DND-41 (cell line): ENCODE results near the gene SYT6.
A peak's percentile ranks its signal among the peaks of the same experiment; 100 is the strongest.

Experiments
- ATAC-seq: fragments of 200-7000 bp; cut with Tn5 transposase; 3 replicates; pipeline ENCODE4 v1.9.1; 2021; ENCODE audit warnings: low read depth; ENCODE audit not compliant: insufficient read depth
- DNase-seq: peaks from one replicate; pipeline ENCODE4 v3.0.0-alpha.2; 2020
- H2AFZ ChIP-seq: 2 replicates; pipeline ENCODE4 v1.6.0; 2012; ENCODE audit warnings: low read depth, low read length
- H3K27ac ChIP-seq: 2 replicates; pipeline ENCODE4 v1.5.1; 2012; ENCODE audit warnings: low read length, inconsistent platforms
- H3K27me3 ChIP-seq: fragments of 200-600 bp; sonication (generic); 2 replicates; pipeline ENCODE4 v1.6.0; 2012; ENCODE audit warnings: low read length, mild to moderate bottlenecking, inconsistent platforms; ENCODE audit not compliant: insufficient read depth, poor library complexity
- H3K36me3 ChIP-seq: 2 replicates; pipeline ENCODE4 v1.5.1; 2012; ENCODE audit warnings: low read length, inconsistent platforms; ENCODE audit not compliant: insufficient read depth
- H3K4me1 ChIP-seq: 2 replicates; pipeline ENCODE4 v1.5.1; 2012; ENCODE audit warnings: mild to moderate bottlenecking, low read length; ENCODE audit not compliant: insufficient read depth
- H3K4me2 ChIP-seq: 2 replicates; pipeline ENCODE4 v1.6.0; 2012; ENCODE audit warnings: mild to moderate bottlenecking, moderate library complexity, low read length, inconsistent platforms; ENCODE audit not compliant: insufficient read depth
- H3K4me3 ChIP-seq, 2 experiments: fragments of 200-600 bp in 1 of 2; shearing (Covaris generic) in 1 of 2; 2 replicates each; pipeline ENCODE4 v1.5.1; 2012 to 2016; ENCODE audit warnings: inconsistent platforms in 2 of 2, low read length in 2 of 2, mild to moderate bottlenecking in 2 of 2, low read depth in 1 of 2, moderate library complexity in 1 of 2
- H3K79me2 ChIP-seq: 2 replicates; pipeline ENCODE4 v1.6.0; 2012; ENCODE audit warnings: low read length, inconsistent platforms; ENCODE audit not compliant: insufficient read depth
- H3K9ac ChIP-seq: 2 replicates; pipeline ENCODE4 v1.6.0; 2012; ENCODE audit warnings: low read depth, mild to moderate bottlenecking, inconsistent platforms, low read length, moderate library complexity
- H3K9me3 ChIP-seq: 2 replicates; pipeline ENCODE4 v1.5.1; 2012; ENCODE audit warnings: low read length, moderate library complexity, mild to moderate bottlenecking, inconsistent platforms; ENCODE audit not compliant: insufficient read depth, severe bottlenecking
- H4K20me1 ChIP-seq: 2 replicates; pipeline ENCODE4 v1.6.0; 2012; ENCODE audit warnings: low read length; ENCODE audit not compliant: insufficient read depth
- EZH2 ChIP-seq: IDR thresholded peaks from 3 replicates; pipeline ENCODE4 v1.6.1; 2012; ENCODE audit warnings: borderline replicate concordance, low read depth, mild to moderate bottlenecking, moderate library complexity, low read length, inconsistent platforms; ENCODE audit not compliant: severe bottlenecking
- TF ChIP-seq, protein P1 (sequence below): IDR thresholded peaks from 2 replicates; pipeline ENCODE4 v1.5.1; 2012; ENCODE audit warnings: borderline replicate concordance, low read length, moderate library complexity, mild to moderate bottlenecking; ENCODE audit not compliant: poor library complexity, severe bottlenecking; ENCODE audit errors: extremely low read depth

Gene SYT6

DNA sequence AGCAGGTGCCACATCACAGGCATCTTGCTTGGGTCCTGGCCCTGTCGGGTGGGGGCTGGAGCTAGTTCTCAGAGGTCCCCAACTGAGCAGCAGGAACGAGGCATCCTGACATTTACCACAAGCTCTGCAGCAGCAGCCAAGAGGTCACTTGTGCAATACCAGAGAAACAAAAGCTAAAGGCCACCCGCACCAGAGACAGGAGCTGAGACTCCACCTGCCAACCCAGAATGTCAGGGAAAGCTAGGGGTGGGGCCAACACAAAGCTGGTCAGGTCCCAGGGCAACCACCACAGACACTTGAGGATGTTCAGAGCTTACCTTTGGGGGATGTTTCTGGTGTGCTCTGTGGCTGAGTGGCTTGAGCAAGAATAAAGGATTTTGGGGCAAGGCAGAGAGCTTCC, 13.6 kb upstream of the SYT6 start:
- no peak overlapping the region for H3K27ac ChIP-seq
- H3K4me3 ChIP-seq, result no peak overlapping the region
- H3K79me2 ChIP-seq, result no peaks in the 10 kb centered on the region
- DNase-seq, result no peak
- H3K4me1 ChIP-seq, result no peaks in the 10 kb centered on the region
- TF ChIP-seq, protein P1, sequence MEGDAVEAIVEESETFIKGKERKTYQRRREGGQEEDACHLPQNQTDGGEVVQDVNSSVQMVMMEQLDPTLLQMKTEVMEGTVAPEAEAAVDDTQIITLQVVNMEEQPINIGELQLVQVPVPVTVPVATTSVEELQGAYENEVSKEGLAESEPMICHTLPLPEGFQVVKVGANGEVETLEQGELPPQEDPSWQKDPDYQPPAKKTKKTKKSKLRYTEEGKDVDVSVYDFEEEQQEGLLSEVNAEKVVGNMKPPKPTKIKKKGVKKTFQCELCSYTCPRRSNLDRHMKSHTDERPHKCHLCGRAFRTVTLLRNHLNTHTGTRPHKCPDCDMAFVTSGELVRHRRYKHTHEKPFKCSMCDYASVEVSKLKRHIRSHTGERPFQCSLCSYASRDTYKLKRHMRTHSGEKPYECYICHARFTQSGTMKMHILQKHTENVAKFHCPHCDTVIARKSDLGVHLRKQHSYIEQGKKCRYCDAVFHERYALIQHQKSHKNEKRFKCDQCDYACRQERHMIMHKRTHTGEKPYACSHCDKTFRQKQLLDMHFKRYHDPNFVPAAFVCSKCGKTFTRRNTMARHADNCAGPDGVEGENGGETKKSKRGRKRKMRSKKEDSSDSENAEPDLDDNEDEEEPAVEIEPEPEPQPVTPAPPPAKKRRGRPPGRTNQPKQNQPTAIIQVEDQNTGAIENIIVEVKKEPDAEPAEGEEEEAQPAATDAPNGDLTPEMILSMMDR, result no peak
- no peak for TF ChIP-seq EZH2
- no peak overlapping the region for H3K4me2 ChIP-seq
- no peaks in the 10 kb centered on the region for H3K36me3 ChIP-seq
- no peak overlapping the region for H3K9ac ChIP-seq
- H3K27me3 ChIP-seq, result no peaks in the 10 kb centered on the region
- no peaks in the 10 kb centered on the region for H3K9me3 ChIP-seq
- H2AFZ ChIP-seq, result no peak overlapping the region
- no peaks in the 10 kb centered on the region for H4K20me1 ChIP-seq
- ATAC-seq, result 0 out of 3 replicates have a peak, but pooled peaks have one; percentile 31

DNA sequence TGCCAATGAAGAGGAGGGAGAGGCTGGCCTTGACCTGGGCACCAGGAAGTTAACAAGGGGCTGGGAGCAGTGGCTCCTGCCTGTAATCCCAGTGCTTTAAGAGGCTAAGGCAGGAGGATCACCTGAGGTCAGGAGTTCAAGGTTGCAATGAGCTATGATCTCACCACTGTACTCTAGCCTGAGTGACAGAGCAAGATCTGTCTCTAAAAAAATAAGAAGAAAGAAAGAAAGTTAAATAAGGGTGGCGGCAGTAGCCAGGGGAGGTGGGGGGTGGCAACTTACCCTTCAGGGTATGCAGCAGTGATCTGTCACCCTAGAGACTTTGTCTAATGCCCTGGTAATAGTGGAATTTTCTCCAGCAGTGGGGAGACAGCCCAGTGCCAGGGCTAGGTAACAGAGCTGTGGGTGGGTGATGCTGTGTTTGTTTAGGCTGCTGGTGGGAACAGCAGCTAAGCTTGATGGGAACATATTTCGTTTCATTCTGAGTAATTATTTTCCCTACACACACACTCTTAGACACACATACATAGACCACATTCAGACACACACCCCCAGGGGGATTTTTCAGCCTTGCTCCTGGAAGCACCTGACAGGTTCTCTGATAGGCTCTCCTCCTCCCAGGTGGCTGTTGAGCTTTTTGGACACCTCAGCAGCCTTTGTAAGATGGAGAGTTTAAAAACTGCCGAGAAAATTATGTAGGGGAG, 11.3 kb upstream of the SYT6 start:
- no peaks in the 10 kb centered on the region for H3K27me3 ChIP-seq
- no peaks in the 10 kb centered on the region for H3K4me1 ChIP-seq
- no peak overlapping the region for H3K4me2 ChIP-seq
- no peak overlapping the region for H3K4me3 ChIP-seq
- no peak overlapping the region for H2AFZ ChIP-seq
- no peak for DNase-seq
- H3K9ac ChIP-seq, result no peak overlapping the region
- no peak overlapping the region for H3K27ac ChIP-seq
- no peaks in the 10 kb centered on the region for H4K20me1 ChIP-seq
- no peaks in the 10 kb centered on the region for H3K9me3 ChIP-seq
- TF ChIP-seq, protein P1, result no peak
- TF ChIP-seq EZH2, result no peak
- no peaks in the 10 kb centered on the region for H3K79me2 ChIP-seq
- H3K36me3 ChIP-seq, result no peaks in the 10 kb centered on the region
- ATAC-seq, result no peak

DNA sequence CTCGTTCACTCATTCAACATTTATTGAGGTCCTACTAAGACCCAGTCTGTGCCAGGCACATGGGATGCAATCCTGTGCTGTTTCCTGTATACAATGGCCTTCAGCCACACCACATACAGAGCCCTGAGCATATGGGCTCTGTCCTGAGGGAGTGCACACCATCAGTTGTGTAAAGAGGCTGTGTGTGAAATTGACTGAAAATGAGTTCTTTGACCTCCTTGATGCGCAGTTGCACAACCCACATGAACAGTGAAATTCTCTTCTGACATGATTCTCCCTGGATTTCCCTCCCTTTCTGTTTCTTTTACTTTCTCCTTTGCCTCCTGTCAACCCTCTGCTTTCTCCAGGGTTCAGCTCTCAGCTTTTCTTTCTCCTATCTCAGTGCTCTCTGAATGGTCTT, 6.3 kb upstream of the SYT6 start:
- Histone ChIP-seq H3K27me3 (no peaks in the 10 kb centered on the region), H3K79me2 (no peaks in the 10 kb centered on the region), H3K4me2 (no peak overlapping the region), H3K4me1 (no peaks in the 10 kb centered on the region), H4K20me1 (no peaks in the 10 kb centered on the region), H3K4me3 (no peak overlapping the region), H3K27ac (no peak overlapping the region), H3K36me3 (no peaks in the 10 kb centered on the region), H2AFZ (no peak overlapping the region), H3K9ac (no peak overlapping the region), H3K9me3 (no peaks in the 10 kb centered on the region)
- DNase-seq, result no peak
- no peak for TF ChIP-seq EZH2
- TF ChIP-seq, protein P1, result no peak
- no peak for ATAC-seq
